Tibial nerve (tissue), 4 donors: Measurements from ENCODE around the gene TPCN1.

Source experiments
- EP300 ChIP-seq, 2 donors: sonication (generic); formaldehyde crosslinking; IDR thresholded peaks; one replicate each; pipeline ENCODE4 v1.6.1; 2017; ENCODE audit warnings: antibody characterized with exemption in 2 of 2, mild to moderate bottlenecking in 1 of 2
- POLR2A ChIP-seq, 2 donors: fragments of 450-650 bp; IDR thresholded peaks; one replicate each; pipeline ENCODE4 v1.6.1; 2017; ENCODE audit warnings: antibody characterized with exemption in 2 of 2, mild to moderate bottlenecking in 2 of 2, moderate library complexity in 2 of 2
- TF ChIP-seq, protein P1 (sequence below), 5 experiments: fragments of 200-600 bp in 3 of 5; fragments of 450-650 bp in 2 of 5; sonication (generic) in 3 of 5; IDR thresholded peaks; one replicate each; pipeline ENCODE4 v1.5.1; 2016 to 2019; ENCODE audit warnings: antibody characterized with exemption in 5 of 5, mild to moderate bottlenecking in 3 of 5, moderate library complexity in 2 of 5

DNA sequence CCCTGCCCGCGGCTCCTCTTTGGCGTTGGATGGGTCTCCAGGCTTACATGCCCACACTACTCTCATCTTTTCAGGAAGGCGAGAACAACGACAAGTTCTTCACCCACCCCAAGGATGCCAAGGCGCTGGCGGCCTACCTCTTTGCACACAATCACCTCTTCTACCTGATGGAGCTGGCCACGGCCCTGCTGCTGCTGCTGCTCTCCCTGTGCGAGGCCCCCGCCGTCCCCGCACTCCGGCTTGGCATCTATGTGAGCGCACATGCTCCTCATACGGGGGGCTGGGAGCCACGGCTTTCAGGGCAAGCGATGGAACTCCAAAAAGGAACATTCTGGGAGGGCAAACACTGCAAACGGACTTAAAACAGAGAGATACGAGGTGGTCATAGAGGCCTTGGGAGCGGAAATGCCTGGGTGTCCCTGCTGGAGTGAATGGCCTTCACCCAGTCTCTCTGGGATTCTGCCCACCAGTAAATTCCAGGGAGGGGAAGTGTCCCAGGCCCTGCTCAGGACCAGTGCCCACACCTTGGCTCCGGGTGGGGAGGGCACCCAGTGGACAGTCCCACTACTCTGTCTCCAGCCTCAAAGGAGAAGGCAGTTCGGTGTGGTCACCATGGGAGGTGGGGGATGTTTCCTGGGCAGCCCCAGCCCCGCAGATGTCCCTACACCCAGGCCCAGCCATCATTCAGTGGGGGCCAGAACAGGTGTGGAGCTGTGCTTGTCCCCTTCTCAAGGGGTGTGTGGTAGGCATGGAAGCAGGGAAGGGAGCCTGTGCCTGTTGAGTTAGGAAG is 45.0 kb downstream of the TPCN1 start:
- TF ChIP-seq, protein P1, sequence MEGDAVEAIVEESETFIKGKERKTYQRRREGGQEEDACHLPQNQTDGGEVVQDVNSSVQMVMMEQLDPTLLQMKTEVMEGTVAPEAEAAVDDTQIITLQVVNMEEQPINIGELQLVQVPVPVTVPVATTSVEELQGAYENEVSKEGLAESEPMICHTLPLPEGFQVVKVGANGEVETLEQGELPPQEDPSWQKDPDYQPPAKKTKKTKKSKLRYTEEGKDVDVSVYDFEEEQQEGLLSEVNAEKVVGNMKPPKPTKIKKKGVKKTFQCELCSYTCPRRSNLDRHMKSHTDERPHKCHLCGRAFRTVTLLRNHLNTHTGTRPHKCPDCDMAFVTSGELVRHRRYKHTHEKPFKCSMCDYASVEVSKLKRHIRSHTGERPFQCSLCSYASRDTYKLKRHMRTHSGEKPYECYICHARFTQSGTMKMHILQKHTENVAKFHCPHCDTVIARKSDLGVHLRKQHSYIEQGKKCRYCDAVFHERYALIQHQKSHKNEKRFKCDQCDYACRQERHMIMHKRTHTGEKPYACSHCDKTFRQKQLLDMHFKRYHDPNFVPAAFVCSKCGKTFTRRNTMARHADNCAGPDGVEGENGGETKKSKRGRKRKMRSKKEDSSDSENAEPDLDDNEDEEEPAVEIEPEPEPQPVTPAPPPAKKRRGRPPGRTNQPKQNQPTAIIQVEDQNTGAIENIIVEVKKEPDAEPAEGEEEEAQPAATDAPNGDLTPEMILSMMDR (IDR thresholded peaks at IDR 0.05) = no peak
- TF ChIP-seq EP300 (IDR thresholded peaks at IDR 0.05) (no peak), POLR2A (IDR thresholded peaks at IDR 0.05) (no peak)
